Fibroblast of the aortic adventitia (primary cell): Measurements from ENCODE around the gene SNX27. TPM values are rescaled to one million over a fixed set of nuclear protein-coding genes. Genes with fewer than 3 reads are reported as not detected.

ENCODE experiments used
- DNase-seq: peaks from one replicate; pipeline ENCODE4 v3.0.0-alpha.2; 2010; ENCODE audit warnings: low read depth
- H3K4me3 ChIP-seq: 2 replicates; pipeline ENCODE4 v1.5.1; 2011; ENCODE audit warnings: low read depth, mild to moderate bottlenecking, control low read depth, low read length, moderate library complexity
- CTCF ChIP-seq: IDR thresholded peaks from 2 replicates; pipeline ENCODE4 v1.5.1; 2011; ENCODE audit warnings: mild to moderate bottlenecking, low read length, control low read depth, inconsistent platforms; ENCODE audit not compliant: insufficient read depth
- total RNA-seq: library from RNA; depleted of rRNA; stranded (reverse); fragments of >200 nt; gene quantifications from 2 replicates; pipeline ENCODE4 v1.2.3, GENCODE V29; 2012; ENCODE audit warnings: low replicate concordance

SNX27 gene
- total RNA-seq, 1 donor: 28.6 TPM

- TF ChIP-seq CTCF: no peak
- no peak overlapping the region for H3K4me3 ChIP-seq
- peak; percentile 14 for DNase-seq
These were observed 106.2 kb downstream of the SNX27 start for GRCh38 chr1:151718011-151718431.

GRCh38 chr1:151718666-151719065 is 106.8 kb downstream of the SNX27 start:
- no peak for TF ChIP-seq CTCF
- DNase-seq: no peak
- H3K4me3 ChIP-seq: no peak overlapping the region

GRCh38 chr1:151720125-151720524 is 108.3 kb downstream of the SNX27 start:
- no peak for DNase-seq
- TF ChIP-seq CTCF: no peak
- H3K4me3 ChIP-seq: no peak overlapping the region

GRCh38 chr1:151720554-151720953 is 108.7 kb downstream of the SNX27 start:
- no peak for TF ChIP-seq CTCF
- H3K4me3 ChIP-seq: peak overlapping the region; percentile 51
- peak; percentile 39 for DNase-seq

GRCh38 chr1:151720974-151721787 is 109.3 kb downstream of the SNX27 start, which contains the start of gene RIIAD1:
TSS of gene RIIAD1 (plus strand) at chr1:151721522. CDS start at chr1:151721537, 15 bp downstream.
- peak; percentile 8 for DNase-seq
- TF ChIP-seq CTCF: no peak
- peak within 1 kb of the TSS; percentile 58 for H3K4me3 ChIP-seq

- peak overlapping the region; percentile 58 for H3K4me3 ChIP-seq
- peak; percentile 14 for DNase-seq
- TF ChIP-seq CTCF: no peak
These were observed 110.1 kb downstream of the SNX27 start for GRCh38 chr1:151721788-151722510.
